HG02642 (cell line): ENCODE measurements around the gene MCM8.

ENCODE experiments used
- ATAC-seq: cut with Tn5 transposase; IDR thresholded peaks from one replicate; pipeline ENCODE4 v1.9.1; 2021; ENCODE audit warnings: mild to moderate bottlenecking; ENCODE audit not compliant: unreplicated experiment, poor library complexity

Gene MCM8

GRCh38 chr20:5938456-5939029, 11.9 kb upstream of the MCM8 start:
- no peak for ATAC-seq

GRCh38 chr20:5945963-5946362, 4.5 kb upstream of the MCM8 start:
- no peak for ATAC-seq

GRCh38 chr20:5947276-5947675, 3.2 kb upstream of the MCM8 start:
- ATAC-seq, result no peak

- no peak for ATAC-seq
Measured at GRCh38 chr20:5949943-5950270, 545 bp upstream of the MCM8 start.

- no peak for ATAC-seq
Measured at GRCh38 chr20:5967469-5967868, 17.0 kb downstream of the MCM8 start.

GRCh38 chr20:5968462-5968861, 18.0 kb downstream of the MCM8 start:
- no peak for ATAC-seq

- no peak for ATAC-seq
Measured at GRCh38 chr20:5969348-5969935, 19.0 kb downstream of the MCM8 start.

GRCh38 chr20:5969940-5970339, 19.5 kb downstream of the MCM8 start:
- no peak for ATAC-seq

GRCh38 chr20:5970381-5970780, 19.9 kb downstream of the MCM8 start:
- ATAC-seq, result no peak

GRCh38 chr20:5971203-5971602, 20.8 kb downstream of the MCM8 start:
- ATAC-seq, result no peak

- no peak for ATAC-seq
Measured at GRCh38 chr20:5973172-5973571, 22.7 kb downstream of the MCM8 start.

GRCh38 chr20:5973971-5974370, 23.5 kb downstream of the MCM8 start:
- ATAC-seq, result no peak

GRCh38 chr20:5974531-5974930, 24.1 kb downstream of the MCM8 start:
- ATAC-seq, result no peak

GRCh38 chr20:5975778-5976177, 25.3 kb downstream of the MCM8 start:
- ATAC-seq, result no peak

- no peak for ATAC-seq
Measured at GRCh38 chr20:5977223-5977622, 26.8 kb downstream of the MCM8 start.

GRCh38 chr20:5977975-5978374, 27.5 kb downstream of the MCM8 start:
- ATAC-seq, result no peak

GRCh38 chr20:5979801-5980200, 29.3 kb downstream of the MCM8 start:
- ATAC-seq, result no peak

GRCh38 chr20:5980720-5981538, 30.5 kb downstream of the MCM8 start:
- ATAC-seq, result no peak

GRCh38 chr20:5987383-5987782, 36.9 kb downstream of the MCM8 start:
- ATAC-seq, result no peak

- ATAC-seq, result no peak
Measured at GRCh38 chr20:5989539-5989938, 39.1 kb downstream of the MCM8 start.

GRCh38 chr20:5990946-5991345, 40.5 kb downstream of the MCM8 start:
- no peak for ATAC-seq
